Measurements from ENCODE around the gene ENKD1. TPM values are rescaled to one million over a fixed set of nuclear protein-coding genes. Genes with fewer than 3 reads are reported as not detected.

The ENKD1 gene
- total and polyA plus RNA-seq, 12 donors = 3.0 to 113 (median 18.2) TPM

DNA sequence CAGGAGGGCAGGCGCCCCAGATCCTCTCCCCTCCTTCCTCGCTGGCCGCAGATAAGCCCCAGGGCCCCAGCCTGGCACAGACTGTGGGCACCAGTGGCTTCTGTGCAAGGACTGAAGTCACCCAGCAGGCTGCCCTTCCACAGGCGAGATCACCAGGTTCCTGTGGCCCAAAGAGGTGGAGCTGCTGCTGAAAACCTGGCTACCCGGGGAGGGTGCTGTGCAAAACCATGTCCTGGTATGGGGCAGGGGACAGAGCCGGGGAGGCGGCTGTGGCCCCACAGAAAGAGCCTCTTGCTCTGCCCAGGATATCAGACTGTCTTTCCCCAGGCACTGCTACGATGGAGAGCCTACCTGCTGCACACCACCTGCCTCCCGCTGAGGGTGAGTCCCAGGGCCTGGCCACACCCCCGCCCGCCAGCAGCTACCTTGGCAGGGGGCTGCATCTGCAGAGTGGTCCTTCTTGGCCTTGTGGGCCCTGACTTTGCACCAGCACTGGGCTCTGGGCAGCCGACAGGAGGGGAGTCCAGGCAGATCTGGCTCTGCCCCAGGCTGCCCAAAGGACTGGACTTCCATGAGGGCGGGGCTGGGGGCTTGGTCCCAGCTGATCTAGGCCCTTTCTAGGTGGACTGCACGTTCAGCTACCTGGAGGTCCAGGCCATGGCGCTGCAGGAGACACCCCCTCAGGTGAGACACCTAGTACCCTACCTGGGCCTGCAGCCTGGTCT, 21.0 kb downstream of the ENKD1 start:
- 76 to 90% (median 84%) methylated on average over 5 to 15 of the region's 15 CpGs for WGBS, 4 donors
- intact Hi-C loops (cut with DNase I) = loop anchor here in 1 of 2 donors (5.0 kb wide), 1 partner anchor 98 kb away; no protein-coding TSS in a partner anchor

DNA sequence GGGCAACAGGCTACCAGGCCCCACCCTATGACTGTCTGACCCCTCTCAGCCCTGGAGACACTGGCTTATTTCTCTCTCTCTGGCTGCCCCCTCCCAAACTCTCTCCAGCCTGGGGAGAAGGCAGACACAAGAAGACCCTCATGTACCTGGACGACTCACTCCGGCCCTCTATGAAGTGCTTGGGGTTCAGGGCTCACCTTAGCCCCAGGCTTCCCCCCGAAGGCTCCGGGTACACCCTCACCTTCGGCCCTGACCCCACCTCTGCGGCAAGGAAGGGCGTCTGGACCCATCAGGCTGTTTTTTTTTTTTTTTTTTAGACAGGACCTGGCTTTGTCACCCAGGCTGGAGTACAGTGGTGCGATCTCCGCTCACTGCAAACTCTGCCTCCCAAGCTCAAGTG, 22.5 kb downstream of the ENKD1 start:
- Histone ChIP-seq H3K4me3 (no peak overlapping the region), H3K27me3 (peaks cover 26% of the 10 kb centered on the region), H3K27ac (no peak overlapping the region), H3K9me3 (replicated peaks in 1 of 3) (no peaks in the 10 kb centered on the region), H3K36me3 (replicated peaks in 1 of 2) (peaks cover 0 to 5% of the 10 kb centered on the region in 2 donors), H3K4me1 (replicated peaks in 1 of 2) (peaks cover 0 to 17% of the 10 kb centered on the region in 2 donors)
- no peak for DNase-seq
- 80 to 85% (median 84%) methylated on average over 9 of the region's 9 CpGs for WGBS, 4 donors
- TF ChIP-seq, protein P1, sequence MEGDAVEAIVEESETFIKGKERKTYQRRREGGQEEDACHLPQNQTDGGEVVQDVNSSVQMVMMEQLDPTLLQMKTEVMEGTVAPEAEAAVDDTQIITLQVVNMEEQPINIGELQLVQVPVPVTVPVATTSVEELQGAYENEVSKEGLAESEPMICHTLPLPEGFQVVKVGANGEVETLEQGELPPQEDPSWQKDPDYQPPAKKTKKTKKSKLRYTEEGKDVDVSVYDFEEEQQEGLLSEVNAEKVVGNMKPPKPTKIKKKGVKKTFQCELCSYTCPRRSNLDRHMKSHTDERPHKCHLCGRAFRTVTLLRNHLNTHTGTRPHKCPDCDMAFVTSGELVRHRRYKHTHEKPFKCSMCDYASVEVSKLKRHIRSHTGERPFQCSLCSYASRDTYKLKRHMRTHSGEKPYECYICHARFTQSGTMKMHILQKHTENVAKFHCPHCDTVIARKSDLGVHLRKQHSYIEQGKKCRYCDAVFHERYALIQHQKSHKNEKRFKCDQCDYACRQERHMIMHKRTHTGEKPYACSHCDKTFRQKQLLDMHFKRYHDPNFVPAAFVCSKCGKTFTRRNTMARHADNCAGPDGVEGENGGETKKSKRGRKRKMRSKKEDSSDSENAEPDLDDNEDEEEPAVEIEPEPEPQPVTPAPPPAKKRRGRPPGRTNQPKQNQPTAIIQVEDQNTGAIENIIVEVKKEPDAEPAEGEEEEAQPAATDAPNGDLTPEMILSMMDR (IDR thresholded peaks at IDR 0.05) = no peak
- TF ChIP-seq POLR2A (IDR thresholded peaks at IDR 0.05) = no peak
- intact Hi-C loops (cut with DNase I) = no loop called here

More for the DNA sequence above, 21.0 kb downstream of the ENKD1 start:
- DNase-seq = no peak
- peaks cover 26% of the 10 kb centered on the region for H3K27me3 ChIP-seq
- TF ChIP-seq, protein P1 (IDR thresholded peaks at IDR 0.05) = no peak
- no peak for TF ChIP-seq POLR2A (IDR thresholded peaks at IDR 0.05)
- H3K4me1 ChIP-seq (replicated peaks in 1 of 2) = peaks cover 0 to 17% of the 10 kb centered on the region in 2 donors
- no peaks in the 10 kb centered on the region for H3K9me3 ChIP-seq (replicated peaks in 1 of 3)
- H3K36me3 ChIP-seq (replicated peaks in 1 of 2) = no peaks in the 10 kb centered on the region
- no peak overlapping the region for H3K4me3 ChIP-seq
- no peak overlapping the region for H3K27ac ChIP-seq

GRCh38 chr16:67641779-67642708, 24.5 kb downstream of the ENKD1 start:
- peak overlapping the region in 1 of 5 donors; percentile 10 for H3K27ac ChIP-seq
- TF ChIP-seq, protein P1 (IDR thresholded peaks at IDR 0.05) = no peak
- TF ChIP-seq POLR2A (IDR thresholded peaks at IDR 0.05) = peak in 1 of 2 donors; percentile 6
- peaks cover 17% of the 10 kb centered on the region for H3K27me3 ChIP-seq
- peaks cover 0 to 24% of the 10 kb centered on the region in 2 donors for H3K36me3 ChIP-seq (replicated peaks in 1 of 2)
- WGBS, 4 donors = 27 to 46% (median 43%) methylated on average over 4 to 10 of the region's 10 CpGs
- intact Hi-C loops (cut with DNase I) = no loop called here
- peaks cover 0 to 17% of the 10 kb centered on the region in 2 donors for H3K4me1 ChIP-seq (replicated peaks in 1 of 2)
- DNase-seq = peak; percentile 64 to 90 (median 88)
- H3K4me3 ChIP-seq = no peak overlapping the region
- no peaks in the 10 kb centered on the region for H3K9me3 ChIP-seq (replicated peaks in 1 of 3)

DNA sequence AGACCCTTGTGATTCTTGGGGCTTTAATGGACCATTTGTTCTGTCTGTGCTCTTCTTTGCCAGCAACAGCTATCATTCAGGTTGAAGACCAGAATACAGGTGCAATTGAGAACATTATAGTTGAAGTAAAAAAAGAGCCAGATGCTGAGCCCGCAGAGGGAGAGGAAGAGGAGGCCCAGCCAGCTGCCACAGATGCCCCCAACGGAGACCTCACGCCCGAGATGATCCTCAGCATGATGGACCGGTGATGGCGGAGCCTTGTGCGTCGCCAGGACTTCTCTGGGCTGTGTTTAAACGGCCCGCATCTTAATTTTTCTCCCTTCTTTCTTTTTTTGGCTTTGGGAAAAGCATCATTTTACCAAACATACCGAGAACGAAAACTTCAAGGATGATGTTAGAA, 28.9 kb downstream of the ENKD1 start:
- H3K27ac ChIP-seq = no peak overlapping the region
- H3K36me3 ChIP-seq (replicated peaks in 1 of 2) = peaks cover 0 to 63% of the 10 kb centered on the region in 2 donors
- intact Hi-C loops (cut with DNase I) = no loop called here
- no peaks in the 10 kb centered on the region for H3K27me3 ChIP-seq
- TF ChIP-seq, protein P1 (IDR thresholded peaks at IDR 0.05) = no peak
- no peak for TF ChIP-seq POLR2A (IDR thresholded peaks at IDR 0.05)
- DNase-seq = no peak
- H3K9me3 ChIP-seq (replicated peaks in 1 of 3) = no peaks in the 10 kb centered on the region
- peaks cover 0 to 7% of the 10 kb centered on the region in 2 donors for H3K4me1 ChIP-seq (replicated peaks in 1 of 2)
- WGBS, 4 donors = 89 to 94% (median 92%) methylated on average over 12 of the region's 12 CpGs
- no peak overlapping the region for H3K4me3 ChIP-seq
